ENCODE data around the gene SLC22A4. TPM values are rescaled to one million over a fixed set of nuclear protein-coding genes. Genes with fewer than 3 reads are reported as not detected.

Gene SLC22A4
- total RNA-seq, 3 donors from 2014 or later = 1.3 to 4.5 (median 2.3) TPM

GRCh38 chr5:132368186-132368585 lies 74.0 kb downstream of the SLC22A4 start:
- no peak for DNase-seq (ENCODE audit: low spot score in 2 of 2)
- TF ChIP-seq POLR2A (IDR thresholded peaks at IDR 0.05) (no peak), POLR2AphosphoS5 (IDR thresholded peaks at IDR 0.05) (no peak), CTCF (IDR thresholded peaks at IDR 0.05) (no peak)
- no peak overlapping the region for H3K4me3 ChIP-seq
- peaks cover 2 to 8% of the 10 kb centered on the region in 2 donors for H3K4me1 ChIP-seq
- intact Hi-C loops (cut with DNase I; ENCODE audit: low total_unique reads) = no loop called here
- no peaks in the 10 kb centered on the region for H3K9me3 ChIP-seq
- no peaks in the 10 kb centered on the region for H3K27me3 ChIP-seq
- no peaks in the 10 kb centered on the region for H3K36me3 ChIP-seq
- H3K27ac ChIP-seq = no peak overlapping the region

DNA sequence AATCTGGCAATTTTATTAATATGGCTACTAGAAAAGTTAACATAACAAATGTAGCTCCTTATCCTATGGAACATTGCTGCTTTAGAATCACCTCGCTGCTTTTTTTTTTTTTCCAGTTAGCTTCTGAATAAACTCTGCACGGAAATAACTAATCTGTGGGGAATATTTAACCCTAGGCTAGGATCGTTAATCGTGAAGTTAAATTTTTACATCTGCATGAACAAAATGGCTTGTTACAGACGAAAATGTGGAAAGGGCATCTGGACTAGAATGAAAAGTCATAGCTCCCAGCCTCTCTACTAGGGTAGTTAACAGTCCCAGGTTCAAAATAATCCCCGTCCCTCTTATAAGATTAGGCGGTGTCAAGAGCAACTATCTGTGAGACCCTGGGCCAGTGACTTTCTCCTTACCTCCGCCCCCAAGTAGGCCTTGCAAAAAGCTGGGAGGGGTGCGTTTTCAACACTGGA lies 74.8 kb downstream of the SLC22A4 start:
- H3K4me1 ChIP-seq = peaks cover 2 to 8% of the 10 kb centered on the region in 2 donors
- intact Hi-C loops (cut with DNase I; ENCODE audit: low total_unique reads) = no loop called here

GRCh38 chr5:132369474-132370180 lies 75.4 kb downstream of the SLC22A4 start, which contains the start of gene SLC22A5:
Gene SLC22A5 (plus strand): TSS chr5:132369710. CDS start chr5:132369973, 263 bp downstream.
- no peak for TF ChIP-seq CTCF (IDR thresholded peaks at IDR 0.05)
- peak; percentile 14 to 68 (median 37) for TF ChIP-seq POLR2AphosphoS5 (IDR thresholded peaks at IDR 0.05)
- intact Hi-C loops (cut with DNase I; ENCODE audit: low total_unique reads) = no loop called here
- peak within 1 kb of the TSS; percentile 58 to 88 (median 71) for H3K4me3 ChIP-seq
- peaks cover 2 to 8% of the 10 kb centered on the region in 2 donors for H3K4me1 ChIP-seq
- no peaks in the 10 kb centered on the region for H3K9me3 ChIP-seq
- peak within 1 kb of the TSS; percentile 93 to 94 for H3K27ac ChIP-seq
- no peaks in the 10 kb centered on the region for H3K27me3 ChIP-seq
- no peaks in the 10 kb centered on the region for H3K36me3 ChIP-seq
- peak; percentile 64 to 72 for DNase-seq (ENCODE audit: low spot score in 2 of 2)

More for the DNA sequence above, 74.8 kb downstream of the SLC22A4 start:
- TF ChIP-seq POLR2A (IDR thresholded peaks at IDR 0.05) (no peak), POLR2AphosphoS5 (IDR thresholded peaks at IDR 0.05) (no peak), CTCF (IDR thresholded peaks at IDR 0.05) (no peak)
- Histone ChIP-seq H3K36me3 (no peaks in the 10 kb centered on the region), H3K4me3 (peak overlapping the region; percentile 58 to 88 (median 71)), H3K27ac (peak overlapping the region; percentile 93 to 94), H3K27me3 (no peaks in the 10 kb centered on the region), H3K9me3 (no peaks in the 10 kb centered on the region)
- no peak for DNase-seq (ENCODE audit: low spot score in 2 of 2)

DNA sequence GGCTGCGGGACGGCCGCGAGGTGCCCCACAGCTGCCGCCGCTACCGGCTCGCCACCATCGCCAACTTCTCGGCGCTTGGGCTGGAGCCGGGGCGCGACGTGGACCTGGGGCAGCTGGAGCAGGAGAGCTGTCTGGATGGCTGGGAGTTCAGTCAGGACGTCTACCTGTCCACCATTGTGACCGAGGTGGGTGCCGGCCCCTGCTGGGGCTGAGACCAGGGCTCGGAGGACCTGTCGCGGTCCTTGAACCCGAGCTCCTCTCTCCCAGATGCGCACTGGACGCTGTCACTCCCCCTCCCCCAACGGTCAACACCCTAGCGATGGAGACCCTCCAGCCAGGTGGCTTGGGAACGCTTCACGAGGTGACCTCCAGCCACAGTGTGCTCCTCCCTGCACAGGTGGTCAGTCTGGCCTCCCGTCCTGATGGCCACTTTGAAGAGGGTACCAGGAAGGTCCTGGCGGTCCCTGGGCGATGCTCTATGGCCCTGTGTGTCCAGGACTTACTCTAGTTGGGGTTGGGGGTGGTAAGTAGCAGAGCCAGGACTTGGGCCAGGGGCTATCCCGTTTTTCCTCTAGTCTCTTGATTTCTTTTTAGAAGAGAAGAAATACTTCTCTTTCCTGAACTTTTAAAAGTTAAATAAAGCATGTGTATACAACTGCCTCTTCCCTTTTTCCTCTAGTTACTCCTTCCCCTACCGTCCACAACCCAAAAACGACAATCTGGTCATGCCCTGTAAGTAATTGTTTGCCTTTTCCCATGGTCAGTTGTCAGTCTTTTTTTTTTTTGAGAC lies 76.2 kb downstream of the SLC22A4 start:
- Histone ChIP-seq H3K4me3 (peak overlapping the region; percentile 58 to 88 (median 71)), H3K36me3 (no peaks in the 10 kb centered on the region), H3K4me1 (peaks cover 2 to 8% of the 10 kb centered on the region in 2 donors), H3K9me3 (no peaks in the 10 kb centered on the region), H3K27me3 (no peaks in the 10 kb centered on the region), H3K27ac (peak overlapping the region; percentile 93 to 94)
- intact Hi-C loops (cut with DNase I; ENCODE audit: low total_unique reads) = no loop called here
- DNase-seq (ENCODE audit: low spot score in 2 of 2) = no peak
- TF ChIP-seq CTCF (IDR thresholded peaks at IDR 0.05) (no peak), POLR2A (IDR thresholded peaks at IDR 0.05) (no peak), POLR2AphosphoS5 (IDR thresholded peaks at IDR 0.05) (no peak)
